Fibroblast of gingiva (primary cell): ENCODE results near the gene THPO.

Experiments used
- DNase-seq: peaks from one replicate; pipeline ENCODE4 v3.0.0-alpha.2; 2011; ENCODE audit warnings: low read depth

THPO gene

GRCh38 chr3:184377882-184378445 is at the start of gene THPO:
THPO (minus strand) TSS chr3:184378207; CDS start chr3:184376259, 1,948 bp downstream.
- DNase-seq, result no peak

GRCh38 chr3:184426691-184427141 is 48.7 kb upstream of the THPO start:
- no peak for DNase-seq

- no peak for DNase-seq
These were observed 45.6 kb upstream of the THPO start for GRCh38 chr3:184423561-184423960.

GRCh38 chr3:184419171-184419570 is 41.2 kb upstream of the THPO start:
- DNase-seq, result no peak

GRCh38 chr3:184417619-184418327 is 39.8 kb upstream of the THPO start:
- peak; percentile 48 for DNase-seq

- no peak for DNase-seq
These were observed 37.1 kb upstream of the THPO start for GRCh38 chr3:184415203-184415490.

- DNase-seq, result no peak
These were observed 36.6 kb upstream of the THPO start for GRCh38 chr3:184414418-184415202.

- no peak for DNase-seq
These were observed 32.0 kb upstream of the THPO start for GRCh38 chr3:184409946-184410500.

- DNase-seq, result no peak
These were observed 31.4 kb upstream of the THPO start for GRCh38 chr3:184409331-184409926.

- DNase-seq, result no peak
These were observed 27.3 kb upstream of the THPO start for GRCh38 chr3:184405075-184406030.

- DNase-seq, result peak; percentile 86
These were observed 21.4 kb upstream of the THPO start for GRCh38 chr3:184399410-184399809.

- no peak for DNase-seq
These were observed 17.3 kb upstream of the THPO start for GRCh38 chr3:184395320-184395660.

- no peak for DNase-seq
These were observed 13.3 kb upstream of the THPO start for GRCh38 chr3:184391266-184391665.

- no peak for DNase-seq
These were observed 12.0 kb upstream of the THPO start for GRCh38 chr3:184389935-184390528.

- no peak for DNase-seq
These were observed 11.4 kb upstream of the THPO start for GRCh38 chr3:184389384-184389783.

- no peak for DNase-seq
These were observed 10.9 kb upstream of the THPO start for GRCh38 chr3:184388936-184389230.

GRCh38 chr3:184388164-184388935 is 10.3 kb upstream of the THPO start:
- no peak for DNase-seq

- DNase-seq, result no peak
These were observed 9.2 kb upstream of the THPO start for GRCh38 chr3:184387174-184387714.

- DNase-seq, result no peak
These were observed 8.2 kb upstream of the THPO start for GRCh38 chr3:184386047-184386806.
